GM19023 (cell line): ENCODE data around the gene RASSF7.
"Not testable (repeated sequence)": the region's sequence is repeated elsewhere in the genome, so short reads cannot be mapped to it uniquely, and the experiment has no call there.

Experiments
- ATAC-seq: cut with Tn5 transposase; IDR thresholded peaks from one replicate; pipeline ENCODE4 v1.9.1; 2021; ENCODE audit warnings: mild to moderate bottlenecking, moderate library complexity; ENCODE audit not compliant: unreplicated experiment

Gene RASSF7

GRCh38 chr11:563812-564578, 3.2 kb downstream of the RASSF7 start:
- no peak for ATAC-seq

GRCh38 chr11:565921-566509, 5.2 kb downstream of the RASSF7 start:
- no peak for ATAC-seq

- no peak for ATAC-seq
Measured at GRCh38 chr11:567011-567628, 6.3 kb downstream of the RASSF7 start.

GRCh38 chr11:567629-568292, 7.0 kb downstream of the RASSF7 start:
- ATAC-seq, result no peak

- ATAC-seq, result peak; percentile 86
Measured at GRCh38 chr11:568306-569157, 7.8 kb downstream of the RASSF7 start.

- ATAC-seq, result peak; percentile 5
Measured at GRCh38 chr11:569158-569885, 8.6 kb downstream of the RASSF7 start.

- no peak for ATAC-seq
Measured at GRCh38 chr11:571802-572185, 11.0 kb downstream of the RASSF7 start.

GRCh38 chr11:573146-573759, 12.5 kb downstream of the RASSF7 start:
- no peak for ATAC-seq

- ATAC-seq, result not testable (repeated sequence)
Measured at GRCh38 chr11:574031-574570, 13.3 kb downstream of the RASSF7 start.

GRCh38 chr11:574632-575312, 14.0 kb downstream of the RASSF7 start:
- no peak for ATAC-seq

GRCh38 chr11:575313-575995, 14.7 kb downstream of the RASSF7 start:
- ATAC-seq, result peak; percentile 33

- peak; percentile 86 for ATAC-seq
Measured at GRCh38 chr11:575996-576768, 15.4 kb downstream of the RASSF7 start, which contains the start of gene PHRF1. PHRF1 (plus strand) TSS chr11:576470; CDS start chr11:581513, 5,043 bp downstream.

GRCh38 chr11:576811-577610, 16.2 kb downstream of the RASSF7 start:
- no peak for ATAC-seq

- no peak for ATAC-seq
Measured at GRCh38 chr11:577611-577894, 16.8 kb downstream of the RASSF7 start.

GRCh38 chr11:578276-579035, 17.7 kb downstream of the RASSF7 start:
- ATAC-seq, result no peak
